ENCODE measurements around the gene DAZAP2. TPM values are rescaled to one million over a fixed set of nuclear protein-coding genes. Genes with fewer than 3 reads are reported as not detected.

The DAZAP2 gene
- polyA plus RNA-seq, 3 donors, result 975 to 2,004 (median 1,697) TPM

GRCh38 chr12:51196547-51196946 lies 42.1 kb upstream of the DAZAP2 start:
- Histone ChIP-seq H3K9ac (ENCODE audit: insufficient read depth, low read length, poor library complexity, severe bottlenecking) (no peak overlapping the region), H3K36me3 (replicated peaks in 1 of 2; ENCODE audit: control insufficient read depth in 1 of 2, insufficient read depth in 2 of 2, low read length in 2 of 2) (no peaks in the 10 kb centered on the region), H3K4me2 (replicated peaks; ENCODE audit: extremely low read depth, low read length, poor library complexity, severe bottlenecking) (no peak overlapping the region), H3K4me1 (ENCODE audit: control insufficient read depth in 1 of 2, insufficient read depth in 2 of 2, low read length in 2 of 2) (peaks cover 14 to 16% of the 10 kb centered on the region in 2 donors), H2AFZ (ENCODE audit: insufficient read depth, low read depth, low read length, poor library complexity, severe bottlenecking) (no peak overlapping the region), H3K79me2 (ENCODE audit: insufficient read depth, low read length) (no peaks in the 10 kb centered on the region), H3K4me3 (replicated peaks in 1 of 3; ENCODE audit: low read depth in 2 of 3, low read length in 3 of 3) (no peak overlapping the region), H3K27me3 (ENCODE audit: control insufficient read depth in 2 of 2, insufficient read depth in 2 of 2, low read length in 2 of 2) (no peaks in the 10 kb centered on the region), H3K27ac (ENCODE audit: low read depth in 1 of 2, low read length in 2 of 2) (no peak overlapping the region), H3K9me3 (replicated peaks in 1 of 2; ENCODE audit: control insufficient read depth in 1 of 2, insufficient read depth in 1 of 2, low read length in 2 of 2) (no peaks in the 10 kb centered on the region), H4K20me1 (ENCODE audit: insufficient read depth, low read length) (no peaks in the 10 kb centered on the region)
- H3K27me3 Mint-ChIP-seq (ENCODE audit: low read depth in 3 of 3), result peaks cover 0 to 1% (median 0%) of the 10 kb centered on the region in 3 donors
- H3K4me3 Mint-ChIP-seq, result no peak overlapping the region
- intact Hi-C loops (cut with micrococcal nuclease), result no loop called here
- peaks cover 17% of the 10 kb centered on the region for H3K4me1 Mint-ChIP-seq
- H3K36me3 Mint-ChIP-seq, result peaks cover 1 to 4% of the 10 kb centered on the region in 2 donors
- 97% methylated on average over 7 of the region's 9 CpGs for WGBS (ENCODE audit: insufficient coverage)
- H3K9me3 Mint-ChIP-seq, result no peaks in the 10 kb centered on the region
- no peak for DNase-seq
- TF ChIP-seq CTCF (IDR thresholded peaks at IDR 0.05), result no peak
- no peak overlapping the region for H3K27ac Mint-ChIP-seq

- Histone ChIP-seq H3K4me2 (replicated peaks; ENCODE audit: extremely low read depth, low read length, poor library complexity, severe bottlenecking) (no peak overlapping the region), H3K9me3 (replicated peaks in 1 of 2; ENCODE audit: control insufficient read depth in 1 of 2, insufficient read depth in 1 of 2, low read length in 2 of 2) (no peaks in the 10 kb centered on the region), H3K27me3 (ENCODE audit: control insufficient read depth in 2 of 2, insufficient read depth in 2 of 2, low read length in 2 of 2) (no peaks in the 10 kb centered on the region), H4K20me1 (ENCODE audit: insufficient read depth, low read length) (no peaks in the 10 kb centered on the region), H3K79me2 (ENCODE audit: insufficient read depth, low read length) (no peaks in the 10 kb centered on the region), H3K36me3 (replicated peaks in 1 of 2; ENCODE audit: control insufficient read depth in 1 of 2, insufficient read depth in 2 of 2, low read length in 2 of 2) (no peaks in the 10 kb centered on the region), H3K9ac (ENCODE audit: insufficient read depth, low read length, poor library complexity, severe bottlenecking) (no peak overlapping the region), H3K27ac (ENCODE audit: low read depth in 1 of 2, low read length in 2 of 2) (no peak overlapping the region), H2AFZ (ENCODE audit: insufficient read depth, low read depth, low read length, poor library complexity, severe bottlenecking) (no peak overlapping the region), H3K4me1 (ENCODE audit: control insufficient read depth in 1 of 2, insufficient read depth in 2 of 2, low read length in 2 of 2) (peaks cover 14 to 16% of the 10 kb centered on the region in 2 donors), H3K4me3 (replicated peaks in 1 of 3; ENCODE audit: low read depth in 2 of 3, low read length in 3 of 3) (no peak overlapping the region)
- peaks cover 0 to 4% of the 10 kb centered on the region in 2 donors for H3K36me3 Mint-ChIP-seq
- H3K27ac Mint-ChIP-seq, result peak overlapping the region in 1 of 7 donors; percentile 79
- DNase-seq, result no peak
- intact Hi-C loops (cut with micrococcal nuclease), result no loop called here
- TF ChIP-seq CTCF (IDR thresholded peaks at IDR 0.05), result no peak
- peaks cover 17% of the 10 kb centered on the region for H3K4me1 Mint-ChIP-seq
- H3K4me3 Mint-ChIP-seq, result no peak overlapping the region
- WGBS (ENCODE audit: insufficient coverage), result 96% methylated on average over 34 of the region's 38 CpGs
- peaks cover 0 to 1% (median 0%) of the 10 kb centered on the region in 3 donors for H3K27me3 Mint-ChIP-seq (ENCODE audit: low read depth in 3 of 3)
- H3K9me3 Mint-ChIP-seq, result no peaks in the 10 kb centered on the region
Observed at GRCh38 chr12:51197736-51198567, 40.7 kb upstream of the DAZAP2 start.

All from CD14-positive monocyte (primary cell).